22Rv1 (cell line): ENCODE data around the gene GASK1A.

ENCODE experiments used
- ZFX ChIP-seq: fragments of 450-650 bp; IDR thresholded peaks from 2 replicates; pipeline ENCODE4 v1.6.1; 2017; ENCODE audit warnings: antibody characterized with exemption, borderline replicate concordance
- TF ChIP-seq, protein P1 (sequence below): fragments of 450-650 bp; IDR thresholded peaks from 2 replicates; pipeline ENCODE4 v1.5.1; 2017; ENCODE audit warnings: mild to moderate bottlenecking

DNA sequence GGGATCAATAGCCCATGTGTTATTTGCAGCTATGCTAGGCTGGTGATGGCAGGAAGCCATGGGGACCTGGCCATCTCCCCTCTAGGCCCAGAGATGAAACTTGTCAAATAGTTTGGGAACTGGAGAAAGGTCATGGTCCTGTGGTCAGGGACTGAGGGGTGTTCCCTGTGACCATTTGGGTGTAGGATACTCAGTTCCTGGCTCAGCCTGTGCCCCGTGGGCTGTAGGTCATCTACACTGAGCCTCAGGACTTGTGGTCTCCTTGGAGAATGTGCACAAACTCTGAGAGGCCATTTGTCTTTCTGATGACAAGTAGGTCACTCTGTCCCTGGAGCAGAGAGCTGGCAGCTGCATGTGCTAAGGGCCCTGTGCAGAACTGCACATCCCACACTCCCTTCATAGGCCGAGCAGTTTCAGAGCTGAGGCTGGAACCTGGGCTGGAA is 17.5 kb downstream of the GASK1A start:
- TF ChIP-seq, protein P1, sequence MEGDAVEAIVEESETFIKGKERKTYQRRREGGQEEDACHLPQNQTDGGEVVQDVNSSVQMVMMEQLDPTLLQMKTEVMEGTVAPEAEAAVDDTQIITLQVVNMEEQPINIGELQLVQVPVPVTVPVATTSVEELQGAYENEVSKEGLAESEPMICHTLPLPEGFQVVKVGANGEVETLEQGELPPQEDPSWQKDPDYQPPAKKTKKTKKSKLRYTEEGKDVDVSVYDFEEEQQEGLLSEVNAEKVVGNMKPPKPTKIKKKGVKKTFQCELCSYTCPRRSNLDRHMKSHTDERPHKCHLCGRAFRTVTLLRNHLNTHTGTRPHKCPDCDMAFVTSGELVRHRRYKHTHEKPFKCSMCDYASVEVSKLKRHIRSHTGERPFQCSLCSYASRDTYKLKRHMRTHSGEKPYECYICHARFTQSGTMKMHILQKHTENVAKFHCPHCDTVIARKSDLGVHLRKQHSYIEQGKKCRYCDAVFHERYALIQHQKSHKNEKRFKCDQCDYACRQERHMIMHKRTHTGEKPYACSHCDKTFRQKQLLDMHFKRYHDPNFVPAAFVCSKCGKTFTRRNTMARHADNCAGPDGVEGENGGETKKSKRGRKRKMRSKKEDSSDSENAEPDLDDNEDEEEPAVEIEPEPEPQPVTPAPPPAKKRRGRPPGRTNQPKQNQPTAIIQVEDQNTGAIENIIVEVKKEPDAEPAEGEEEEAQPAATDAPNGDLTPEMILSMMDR = no peak
- TF ChIP-seq ZFX = no peak
